GM23338 (cell line): ENCODE results near the gene FURIN. TPM values are rescaled to one million over a fixed set of nuclear protein-coding genes. Genes with fewer than 3 reads are reported as not detected.

Source experiments
- ATAC-seq: fragments of 200-7000 bp; cut with Tn5 transposase; 3 replicates; pipeline ENCODE4 v1.9.1; 2020
- DNase-seq: peaks from one replicate; pipeline ENCODE4 v3.0.0-alpha.2; 2015; ENCODE audit warnings: low spot score
- H2AFZ ChIP-seq: fragments of 200-600 bp; sonication (generic); 2 replicates; pipeline ENCODE4 v1.8.0; 2016; ENCODE audit warnings: antibody characterized with exemption, mild to moderate bottlenecking, moderate library complexity
- H3F3A ChIP-seq: fragments of 200-600 bp; sonication (generic); replicated peaks from 2 replicates; pipeline ENCODE4 v1.8.0; 2017; ENCODE audit warnings: antibody characterized with exemption, mixed run types, low read depth
- H3K27ac ChIP-seq: fragments of 200-600 bp; sonication (generic); 2 replicates; pipeline ENCODE4 v1.6.1; 2016; ENCODE audit warnings: low read depth
- H3K27me3 ChIP-seq: fragments of 200-600 bp; sonication (generic); 2 replicates; pipeline ENCODE4 v1.8.0; 2016; ENCODE audit warnings: mild to moderate bottlenecking, mixed run types, moderate library complexity; ENCODE audit not compliant: insufficient read depth
- H3K36me3 ChIP-seq: fragments of 200-600 bp; sonication (generic); 2 replicates; pipeline ENCODE4 v1.8.0; 2016; ENCODE audit warnings: mild to moderate bottlenecking; ENCODE audit not compliant: insufficient read depth
- H3K4me1 ChIP-seq: fragments of 200-600 bp; sonication (generic); 2 replicates; pipeline ENCODE4 v1.8.0; 2016; ENCODE audit warnings: mild to moderate bottlenecking, moderate library complexity; ENCODE audit not compliant: insufficient read depth
- H3K4me2 ChIP-seq: fragments of 200-600 bp; sonication (generic); 2 replicates; pipeline ENCODE4 v1.7.1; 2017; ENCODE audit warnings: mixed run types
- H3K4me3 ChIP-seq: fragments of 200-600 bp; sonication (generic); 2 replicates; pipeline ENCODE4 v1.6.1; 2016; ENCODE audit warnings: mixed run types
- H3K79me2 ChIP-seq: fragments of 200-600 bp; sonication (generic); replicated peaks from 2 replicates; pipeline ENCODE4 v1.8.0; 2017; ENCODE audit warnings: mild to moderate bottlenecking; ENCODE audit not compliant: insufficient read depth
- H3K9me2 ChIP-seq: fragments of 200-600 bp; sonication (generic); 2 replicates; pipeline ENCODE4 v1.8.0; 2017; ENCODE audit not compliant: insufficient read depth
- H4K20me1 ChIP-seq: fragments of 200-600 bp; sonication (generic); replicated peaks from 2 replicates; pipeline ENCODE4 v1.8.0; 2017; ENCODE audit warnings: mild to moderate bottlenecking; ENCODE audit not compliant: insufficient read depth
- H3K27ac Mint-ChIP-seq: 2 replicates; pipeline ENCODE4 v1.8.0; 2020; ENCODE audit warnings: inconsistent platforms, mild to moderate bottlenecking, moderate library complexity, mixed read lengths
- H3K27me3 Mint-ChIP-seq: 3 replicates; pipeline ENCODE4 v1.8.0; 2022; ENCODE audit warnings: low read depth, mild to moderate bottlenecking, moderate library complexity, mixed read lengths, inconsistent platforms; ENCODE audit not compliant: insufficient read depth, poor library complexity
- H3K36me3 Mint-ChIP-seq: 3 replicates; pipeline ENCODE4 v1.8.0; 2021; ENCODE audit warnings: low read depth, mild to moderate bottlenecking, inconsistent platforms, moderate library complexity, mixed read lengths
- H3K4me1 Mint-ChIP-seq: 3 replicates; pipeline ENCODE4 v1.8.0; 2020; ENCODE audit warnings: mild to moderate bottlenecking, inconsistent platforms, mixed read lengths
- H3K4me3 Mint-ChIP-seq: 3 replicates; pipeline ENCODE4 v1.8.0; 2021; ENCODE audit warnings: moderate library complexity, mild to moderate bottlenecking, inconsistent platforms, mixed read lengths
- H3K9me3 Mint-ChIP-seq: 3 replicates; pipeline ENCODE4 v1.8.0; 2020; ENCODE audit warnings: moderate library complexity, mild to moderate bottlenecking, inconsistent platforms, mixed read lengths
- CREB1 ChIP-seq: fragments of 250-450 bp; sonication (Bioruptor Pico); IDR thresholded peaks from 2 replicates; pipeline ENCODE4 v1.5.0; 2020; ENCODE audit warnings: low read depth, mild to moderate bottlenecking, moderate library complexity
- CTCF ChIP-seq, 2 experiments: fragments of 200-600 bp in 1 of 2; sonication (generic) in 1 of 2; conservative IDR thresholded peaks; 2 replicates each; pipeline versions ENCODE4 v1.5.1 to v1.6.1; 2016 to 2017; ENCODE audit warnings: antibody characterized with exemption in 2 of 2, low read depth in 2 of 2, mild to moderate bottlenecking in 2 of 2, moderate library complexity in 1 of 2
- ETS1 ChIP-seq: IDR thresholded peaks from 2 replicates; pipeline ENCODE4 v1.6.1; 2016; ENCODE audit warnings: antibody characterized with exemption
- EZH2 ChIP-seq: fragments of 200-600 bp; sonication (generic); IDR thresholded peaks from one replicate; pipeline ENCODE4 v1.8.0; 2017; ENCODE audit warnings: antibody characterized with exemption, mild to moderate bottlenecking, low read depth; ENCODE audit not compliant: unreplicated experiment
- EZH2phosphoT487 ChIP-seq: fragments of 200-600 bp; sonication (generic); IDR thresholded peaks from one replicate; pipeline ENCODE4 v1.8.1; 2018; ENCODE audit warnings: antibody characterized with exemption; ENCODE audit not compliant: unreplicated experiment
- JUNB ChIP-seq: IDR thresholded peaks from one replicate; pipeline ENCODE4 v1.6.1; 2016; ENCODE audit warnings: antibody characterized with exemption; ENCODE audit not compliant: unreplicated experiment
- NANOG ChIP-seq: IDR thresholded peaks from 2 replicates; pipeline ENCODE4 v1.6.1; 2016; ENCODE audit warnings: antibody characterized with exemption, borderline replicate concordance
- POLR2AphosphoS5 ChIP-seq: IDR thresholded peaks from 2 replicates; pipeline ENCODE4 v1.6.1; 2016; ENCODE audit warnings: antibody characterized with exemption, low read depth
- REST ChIP-seq: IDR thresholded peaks from one replicate; pipeline ENCODE4 v1.6.1; 2018; ENCODE audit warnings: antibody characterized with exemption; ENCODE audit not compliant: unreplicated experiment
- STAT1 ChIP-seq: IDR thresholded peaks from one replicate; pipeline ENCODE4 v1.6.1; 2016; ENCODE audit warnings: antibody characterized with exemption; ENCODE audit not compliant: unreplicated experiment
- ZNF114 ChIP-seq: fragments of 250-450 bp; sonication (Bioruptor Pico); IDR thresholded peaks from 2 replicates; pipeline ENCODE4 v1.5.0; 2020; ENCODE audit warnings: mild to moderate bottlenecking, moderate library complexity
- ZNF331 ChIP-seq: fragments of 250-450 bp; sonication (Bioruptor Pico); IDR thresholded peaks from 2 replicates; pipeline ENCODE4 v1.5.0; 2020; ENCODE audit warnings: low read depth, mild to moderate bottlenecking, moderate library complexity
- ZNF462 ChIP-seq: fragments of 250-450 bp; sonication (Bioruptor Pico); IDR thresholded peaks from 2 replicates; pipeline ENCODE4 v1.5.0; 2020; ENCODE audit warnings: mild to moderate bottlenecking, moderate library complexity
- polyA plus RNA-seq: library from polyadenylated mRNA; unstranded; fragments of >200 nt; fragmentation: Nextera tagmentation; extraction: Ambion mirVana; gene quantifications from 2 replicates; pipeline ENCODE4 v1.2.1, GENCODE V29; 2016
- total RNA-seq: library from RNA; depleted of rRNA; stranded (reverse); fragments of >200 nt; shearing (Covaris generic); gene quantifications from 2 replicates; pipeline ENCODE4 v1.2.3, GENCODE V29; 2014

FURIN gene
- total and polyA plus RNA-seq, 2 experiments from 2014 or later = 6.3 to 20.9 TPM

GRCh38 chr15:90906181-90906849 lies 37.9 kb downstream of the FURIN start:
- Histone ChIP-seq H3K79me2 (no peaks in the 10 kb centered on the region), H3K36me3 (no peaks in the 10 kb centered on the region), H3K9me2 (no peaks in the 10 kb centered on the region), H3K4me1 (peaks cover 18% of the 10 kb centered on the region), H3K4me2 (no peak overlapping the region), H4K20me1 (no peaks in the 10 kb centered on the region), H3K4me3 (no peak overlapping the region), H3F3A (peaks cover 15% of the 10 kb centered on the region), H3K27ac (no peak overlapping the region), H2AFZ (no peak overlapping the region), H3K27me3 (peaks cover 20% of the 10 kb centered on the region)
- H3K27me3 Mint-ChIP-seq = peaks cover 21% of the 10 kb centered on the region
- no peaks in the 10 kb centered on the region; the same call in 2 of the 3 replicates for H3K9me3 Mint-ChIP-seq
- TF ChIP-seq EZH2phosphoT487 (no peak), NANOG (no peak), CTCF (conservative IDR thresholded peaks at IDR 0.05; ENCODE audit: low read depth in 2 of 2) (no peak), ZNF462 (no peak), STAT1 (no peak), POLR2AphosphoS5 (no peak), REST (no peak), JUNB (no peak), ZNF331 (CRISPR knock-in tag) (no peak), ZNF114 (CRISPR knock-in tag) (no peak), EZH2 (no peak), ETS1 (no peak), CREB1 (CRISPR knock-in tag) (no peak)
- no peak for ATAC-seq
- peaks cover 11% of the 10 kb centered on the region for H3K36me3 Mint-ChIP-seq
- peaks cover 11% of the 10 kb centered on the region for H3K4me1 Mint-ChIP-seq
- no peak overlapping the region for H3K4me3 Mint-ChIP-seq
- no peak for DNase-seq
- H3K27ac Mint-ChIP-seq = no peak overlapping the region; the same call in 1 of the 2 replicates
